GM12873 (cell line): ENCODE data around the gene GMDS.

Experiments
- TF ChIP-seq, protein P1 (sequence below): IDR thresholded peaks from 2 replicates; pipeline ENCODE4 v1.5.1; 2012; ENCODE audit warnings: low read depth, mild to moderate bottlenecking, moderate library complexity, low read length, control low read depth; ENCODE audit not compliant: insufficient read depth; ENCODE audit errors: missing control alignments

The GMDS gene

DNA sequence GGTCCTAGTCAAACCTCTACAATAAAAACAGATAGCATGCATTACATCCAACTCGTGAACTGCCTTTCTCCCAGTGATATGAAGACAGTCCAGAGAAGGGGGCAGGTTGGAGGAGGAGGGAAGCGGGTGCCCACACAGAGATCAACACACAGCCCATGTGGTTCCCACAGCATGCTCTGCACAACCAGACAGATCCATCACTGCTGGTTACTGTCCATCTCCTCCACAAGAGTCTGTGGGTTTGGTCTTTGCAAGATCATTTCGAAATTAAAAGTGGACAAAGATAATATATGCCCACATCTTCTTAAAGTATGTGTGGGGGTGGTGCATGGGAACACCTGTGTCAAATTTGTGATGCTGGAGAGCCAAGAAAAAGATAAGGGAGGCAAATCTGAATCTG is 215.5 kb downstream of the GMDS start:
- TF ChIP-seq, protein P1, sequence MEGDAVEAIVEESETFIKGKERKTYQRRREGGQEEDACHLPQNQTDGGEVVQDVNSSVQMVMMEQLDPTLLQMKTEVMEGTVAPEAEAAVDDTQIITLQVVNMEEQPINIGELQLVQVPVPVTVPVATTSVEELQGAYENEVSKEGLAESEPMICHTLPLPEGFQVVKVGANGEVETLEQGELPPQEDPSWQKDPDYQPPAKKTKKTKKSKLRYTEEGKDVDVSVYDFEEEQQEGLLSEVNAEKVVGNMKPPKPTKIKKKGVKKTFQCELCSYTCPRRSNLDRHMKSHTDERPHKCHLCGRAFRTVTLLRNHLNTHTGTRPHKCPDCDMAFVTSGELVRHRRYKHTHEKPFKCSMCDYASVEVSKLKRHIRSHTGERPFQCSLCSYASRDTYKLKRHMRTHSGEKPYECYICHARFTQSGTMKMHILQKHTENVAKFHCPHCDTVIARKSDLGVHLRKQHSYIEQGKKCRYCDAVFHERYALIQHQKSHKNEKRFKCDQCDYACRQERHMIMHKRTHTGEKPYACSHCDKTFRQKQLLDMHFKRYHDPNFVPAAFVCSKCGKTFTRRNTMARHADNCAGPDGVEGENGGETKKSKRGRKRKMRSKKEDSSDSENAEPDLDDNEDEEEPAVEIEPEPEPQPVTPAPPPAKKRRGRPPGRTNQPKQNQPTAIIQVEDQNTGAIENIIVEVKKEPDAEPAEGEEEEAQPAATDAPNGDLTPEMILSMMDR = no peak

DNA sequence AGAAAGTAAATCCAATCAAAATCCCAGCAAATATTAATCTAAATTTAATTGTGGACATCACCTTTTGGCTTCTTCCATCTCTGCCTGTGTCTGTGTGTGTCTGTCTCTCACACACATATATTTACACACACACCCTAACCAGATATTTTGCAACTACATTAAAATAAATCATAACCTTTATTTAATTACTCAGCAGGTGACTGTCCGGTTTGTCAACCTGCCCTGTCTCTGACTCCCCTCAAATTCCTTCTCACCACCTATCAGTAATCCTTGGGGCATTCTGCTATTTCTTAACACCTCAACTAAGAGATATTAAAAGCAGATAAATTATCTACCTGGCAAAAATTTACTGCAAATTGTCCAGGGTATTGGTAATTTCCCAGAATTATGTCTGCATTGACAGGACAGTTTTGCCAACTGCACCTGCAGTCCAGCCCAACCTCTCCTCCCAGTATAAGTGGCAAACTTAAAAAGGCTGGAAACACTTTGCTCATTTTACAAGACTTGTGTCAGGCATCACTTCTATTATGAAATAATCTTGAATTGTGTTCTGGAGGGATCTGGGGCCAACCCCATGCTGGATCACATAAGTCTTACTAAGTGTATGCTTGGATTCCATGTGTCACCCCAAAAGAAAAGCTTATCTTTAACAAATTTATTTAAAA is 216.1 kb downstream of the GMDS start:
- TF ChIP-seq, protein P1 = no peak

GRCh38 chr6:2028457-2029038 is 216.9 kb downstream of the GMDS start:
- TF ChIP-seq, protein P1 = no peak

DNA sequence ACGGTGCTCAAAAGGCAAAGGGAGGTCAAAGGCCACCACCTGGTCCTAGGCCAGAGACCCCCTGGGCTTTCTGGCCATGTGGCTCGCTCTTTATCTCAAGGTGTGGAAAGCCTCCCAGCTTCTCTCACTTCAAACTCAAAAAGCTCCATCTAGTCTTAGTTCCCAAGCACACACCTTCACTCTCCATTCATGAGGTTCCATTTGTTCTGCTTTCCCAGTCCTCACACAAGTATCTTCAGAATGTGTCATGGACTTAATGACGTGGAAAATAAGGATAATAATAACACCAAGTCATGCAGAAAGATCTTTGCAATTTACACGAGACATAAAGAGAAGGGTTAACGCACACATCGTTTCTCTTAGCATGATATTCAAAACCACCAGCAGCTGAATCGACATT is 219.3 kb downstream of the GMDS start:
- TF ChIP-seq, protein P1 = no peak

DNA sequence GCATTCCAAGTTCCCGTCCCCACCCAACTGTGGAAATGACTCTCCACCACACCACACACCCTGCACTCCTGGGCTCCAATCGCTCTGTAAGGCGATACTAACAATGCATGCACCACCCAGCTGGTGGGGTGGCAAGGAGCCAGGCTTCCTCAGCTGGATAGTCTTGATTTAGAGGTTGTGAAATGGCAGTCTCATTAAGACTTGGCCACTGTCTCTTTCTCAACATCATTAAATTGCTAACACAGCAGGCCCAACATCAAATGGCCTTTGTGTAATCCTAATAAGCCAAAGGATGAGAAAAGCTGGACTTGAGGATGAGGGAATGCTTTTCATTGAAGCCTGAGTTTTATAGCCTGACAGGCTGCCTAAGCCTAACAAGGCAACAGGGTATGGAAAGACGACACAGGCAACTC is 223.7 kb downstream of the GMDS start:
- TF ChIP-seq, protein P1 = no peak

GRCh38 chr6:2020909-2021308 is 224.5 kb downstream of the GMDS start:
- TF ChIP-seq, protein P1 = no peak

GRCh38 chr6:2019051-2019450 is 226.4 kb downstream of the GMDS start:
- TF ChIP-seq, protein P1 = no peak
